DND-41 (cell line): ENCODE results near the gene CDHR3.

Experiments used
- ATAC-seq: fragments of 200-7000 bp; cut with Tn5 transposase; 3 replicates; pipeline ENCODE4 v1.9.1; 2021; ENCODE audit warnings: low read depth; ENCODE audit not compliant: insufficient read depth
- DNase-seq: peaks from one replicate; pipeline ENCODE4 v3.0.0-alpha.2; 2020
- H2AFZ ChIP-seq: 2 replicates; pipeline ENCODE4 v1.6.0; 2012; ENCODE audit warnings: low read depth, low read length
- H3K27ac ChIP-seq: 2 replicates; pipeline ENCODE4 v1.5.1; 2012; ENCODE audit warnings: low read length, inconsistent platforms
- H3K27me3 ChIP-seq: fragments of 200-600 bp; sonication (generic); 2 replicates; pipeline ENCODE4 v1.6.0; 2012; ENCODE audit warnings: low read length, mild to moderate bottlenecking, inconsistent platforms; ENCODE audit not compliant: insufficient read depth, poor library complexity
- H3K36me3 ChIP-seq: 2 replicates; pipeline ENCODE4 v1.5.1; 2012; ENCODE audit warnings: low read length, inconsistent platforms; ENCODE audit not compliant: insufficient read depth
- H3K4me1 ChIP-seq: 2 replicates; pipeline ENCODE4 v1.5.1; 2012; ENCODE audit warnings: mild to moderate bottlenecking, low read length; ENCODE audit not compliant: insufficient read depth
- H3K4me2 ChIP-seq: 2 replicates; pipeline ENCODE4 v1.6.0; 2012; ENCODE audit warnings: mild to moderate bottlenecking, moderate library complexity, low read length, inconsistent platforms; ENCODE audit not compliant: insufficient read depth
- H3K4me3 ChIP-seq, 2 experiments: fragments of 200-600 bp in 1 of 2; shearing (Covaris generic) in 1 of 2; 2 replicates each; pipeline ENCODE4 v1.5.1; 2012 to 2016; ENCODE audit warnings: inconsistent platforms in 2 of 2, low read length in 2 of 2, mild to moderate bottlenecking in 2 of 2, low read depth in 1 of 2, moderate library complexity in 1 of 2
- H3K79me2 ChIP-seq: 2 replicates; pipeline ENCODE4 v1.6.0; 2012; ENCODE audit warnings: low read length, inconsistent platforms; ENCODE audit not compliant: insufficient read depth
- H3K9ac ChIP-seq: 2 replicates; pipeline ENCODE4 v1.6.0; 2012; ENCODE audit warnings: low read depth, mild to moderate bottlenecking, inconsistent platforms, low read length, moderate library complexity
- H3K9me3 ChIP-seq: 2 replicates; pipeline ENCODE4 v1.5.1; 2012; ENCODE audit warnings: low read length, moderate library complexity, mild to moderate bottlenecking, inconsistent platforms; ENCODE audit not compliant: insufficient read depth, severe bottlenecking
- H4K20me1 ChIP-seq: 2 replicates; pipeline ENCODE4 v1.6.0; 2012; ENCODE audit warnings: low read length; ENCODE audit not compliant: insufficient read depth
- EZH2 ChIP-seq: IDR thresholded peaks from 3 replicates; pipeline ENCODE4 v1.6.1; 2012; ENCODE audit warnings: borderline replicate concordance, low read depth, mild to moderate bottlenecking, moderate library complexity, low read length, inconsistent platforms; ENCODE audit not compliant: severe bottlenecking
- TF ChIP-seq, protein P1 (sequence below): IDR thresholded peaks from 2 replicates; pipeline ENCODE4 v1.5.1; 2012; ENCODE audit warnings: borderline replicate concordance, low read length, moderate library complexity, mild to moderate bottlenecking; ENCODE audit not compliant: poor library complexity, severe bottlenecking; ENCODE audit errors: extremely low read depth

The CDHR3 gene

GRCh38 chr7:106060394-106060920 is 97.4 kb downstream of the CDHR3 start:
- H4K20me1 ChIP-seq, result no peaks in the 10 kb centered on the region
- H3K27ac ChIP-seq, result no peak overlapping the region
- no peak overlapping the region for H3K4me3 ChIP-seq
- H3K36me3 ChIP-seq, result no peaks in the 10 kb centered on the region
- DNase-seq, result no peak
- no peak for ATAC-seq
- no peak overlapping the region for H3K4me2 ChIP-seq
- TF ChIP-seq EZH2, result no peak
- TF ChIP-seq, protein P1, sequence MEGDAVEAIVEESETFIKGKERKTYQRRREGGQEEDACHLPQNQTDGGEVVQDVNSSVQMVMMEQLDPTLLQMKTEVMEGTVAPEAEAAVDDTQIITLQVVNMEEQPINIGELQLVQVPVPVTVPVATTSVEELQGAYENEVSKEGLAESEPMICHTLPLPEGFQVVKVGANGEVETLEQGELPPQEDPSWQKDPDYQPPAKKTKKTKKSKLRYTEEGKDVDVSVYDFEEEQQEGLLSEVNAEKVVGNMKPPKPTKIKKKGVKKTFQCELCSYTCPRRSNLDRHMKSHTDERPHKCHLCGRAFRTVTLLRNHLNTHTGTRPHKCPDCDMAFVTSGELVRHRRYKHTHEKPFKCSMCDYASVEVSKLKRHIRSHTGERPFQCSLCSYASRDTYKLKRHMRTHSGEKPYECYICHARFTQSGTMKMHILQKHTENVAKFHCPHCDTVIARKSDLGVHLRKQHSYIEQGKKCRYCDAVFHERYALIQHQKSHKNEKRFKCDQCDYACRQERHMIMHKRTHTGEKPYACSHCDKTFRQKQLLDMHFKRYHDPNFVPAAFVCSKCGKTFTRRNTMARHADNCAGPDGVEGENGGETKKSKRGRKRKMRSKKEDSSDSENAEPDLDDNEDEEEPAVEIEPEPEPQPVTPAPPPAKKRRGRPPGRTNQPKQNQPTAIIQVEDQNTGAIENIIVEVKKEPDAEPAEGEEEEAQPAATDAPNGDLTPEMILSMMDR, result no peak
- no peaks in the 10 kb centered on the region for H3K27me3 ChIP-seq
- H3K9ac ChIP-seq, result no peak overlapping the region
- no peaks in the 10 kb centered on the region for H3K79me2 ChIP-seq
- H2AFZ ChIP-seq, result no peak overlapping the region
- H3K4me1 ChIP-seq, result peaks cover 28% of the 10 kb centered on the region
- H3K9me3 ChIP-seq, result no peaks in the 10 kb centered on the region

DNA sequence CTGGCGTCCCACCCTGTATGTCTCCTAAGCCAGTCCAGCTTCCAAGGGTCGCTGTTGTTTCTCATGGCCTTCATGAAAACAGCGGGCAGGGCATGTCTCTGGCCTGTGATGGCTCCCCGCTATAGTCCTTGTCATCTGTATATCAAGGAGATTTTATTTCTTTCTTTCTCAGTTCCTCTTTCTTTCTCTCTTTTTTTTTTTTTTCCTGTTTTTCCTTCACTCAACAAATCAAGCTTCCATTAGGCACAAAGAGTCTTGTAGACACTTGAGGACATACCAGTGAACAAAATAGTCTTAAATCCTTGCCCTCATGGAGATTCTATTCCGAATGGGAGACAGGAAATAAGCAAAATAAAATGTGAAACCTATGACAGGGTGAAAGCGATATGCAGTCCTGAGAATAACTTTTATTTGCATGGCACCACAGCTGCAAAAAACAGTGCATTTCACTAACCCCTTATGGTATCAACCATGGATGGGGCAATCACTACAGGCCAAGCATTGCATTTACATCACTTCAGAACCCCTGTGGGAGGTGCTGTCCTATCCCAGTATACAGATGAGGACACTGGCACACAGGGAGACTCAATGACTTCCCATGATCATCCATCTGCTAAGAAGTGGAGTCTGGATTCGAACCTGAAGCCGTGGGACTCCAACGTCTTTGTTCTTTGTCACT is 98.4 kb downstream of the CDHR3 start:
- no peaks in the 10 kb centered on the region for H3K27me3 ChIP-seq
- DNase-seq, result no peak
- no peak overlapping the region for H2AFZ ChIP-seq
- TF ChIP-seq EZH2, result no peak
- TF ChIP-seq, protein P1, result no peak
- no peaks in the 10 kb centered on the region for H4K20me1 ChIP-seq
- no peaks in the 10 kb centered on the region for H3K79me2 ChIP-seq
- H3K36me3 ChIP-seq, result no peaks in the 10 kb centered on the region
- H3K9ac ChIP-seq, result no peak overlapping the region
- no peaks in the 10 kb centered on the region for H3K9me3 ChIP-seq
- no peak overlapping the region for H3K27ac ChIP-seq
- ATAC-seq, result no peak
- no peak overlapping the region for H3K4me2 ChIP-seq
- peaks cover 28% of the 10 kb centered on the region for H3K4me1 ChIP-seq
- H3K4me3 ChIP-seq, result no peak overlapping the region

DNA sequence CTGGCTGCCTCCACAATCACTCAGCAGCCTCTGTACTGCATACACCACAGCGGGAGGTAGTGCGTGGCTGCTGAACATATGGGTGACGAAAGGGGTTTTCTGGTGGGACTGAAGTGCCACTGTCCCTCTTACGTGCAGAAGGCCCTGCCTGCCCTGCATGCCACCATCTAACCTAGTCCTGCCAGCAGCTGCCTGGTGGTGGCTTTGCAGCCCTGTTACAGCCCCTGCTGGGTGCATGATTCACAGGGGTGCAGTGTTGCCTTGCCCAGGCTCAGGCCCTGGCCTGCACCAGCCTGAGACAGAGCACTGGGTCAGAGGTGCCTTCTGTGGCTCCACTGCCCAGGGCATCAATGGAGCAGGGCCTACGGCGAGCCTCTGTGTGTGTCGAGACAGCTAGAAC is 98.9 kb downstream of the CDHR3 start:
- no peak overlapping the region for H3K9ac ChIP-seq
- H4K20me1 ChIP-seq, result no peaks in the 10 kb centered on the region
- H3K9me3 ChIP-seq, result no peaks in the 10 kb centered on the region
- peaks cover 25% of the 10 kb centered on the region for H3K4me1 ChIP-seq
- no peak overlapping the region for H3K4me2 ChIP-seq
- ATAC-seq (no peak), DNase-seq (no peak)
- no peak overlapping the region for H2AFZ ChIP-seq
- H3K79me2 ChIP-seq, result no peaks in the 10 kb centered on the region
- no peaks in the 10 kb centered on the region for H3K36me3 ChIP-seq
- no peaks in the 10 kb centered on the region for H3K27me3 ChIP-seq
- H3K27ac ChIP-seq, result no peak overlapping the region
- no peak for TF ChIP-seq EZH2
- TF ChIP-seq, protein P1, result no peak
- H3K4me3 ChIP-seq, result no peak overlapping the region
